ENCODE measurements around the gene RHOB. TPM values are rescaled to one million over a fixed set of nuclear protein-coding genes. Genes with fewer than 3 reads are reported as not detected.

The RHOB gene
- polyA plus RNA-seq, 3 donors: 43.3 to 602 (median 66.3) TPM

DNA sequence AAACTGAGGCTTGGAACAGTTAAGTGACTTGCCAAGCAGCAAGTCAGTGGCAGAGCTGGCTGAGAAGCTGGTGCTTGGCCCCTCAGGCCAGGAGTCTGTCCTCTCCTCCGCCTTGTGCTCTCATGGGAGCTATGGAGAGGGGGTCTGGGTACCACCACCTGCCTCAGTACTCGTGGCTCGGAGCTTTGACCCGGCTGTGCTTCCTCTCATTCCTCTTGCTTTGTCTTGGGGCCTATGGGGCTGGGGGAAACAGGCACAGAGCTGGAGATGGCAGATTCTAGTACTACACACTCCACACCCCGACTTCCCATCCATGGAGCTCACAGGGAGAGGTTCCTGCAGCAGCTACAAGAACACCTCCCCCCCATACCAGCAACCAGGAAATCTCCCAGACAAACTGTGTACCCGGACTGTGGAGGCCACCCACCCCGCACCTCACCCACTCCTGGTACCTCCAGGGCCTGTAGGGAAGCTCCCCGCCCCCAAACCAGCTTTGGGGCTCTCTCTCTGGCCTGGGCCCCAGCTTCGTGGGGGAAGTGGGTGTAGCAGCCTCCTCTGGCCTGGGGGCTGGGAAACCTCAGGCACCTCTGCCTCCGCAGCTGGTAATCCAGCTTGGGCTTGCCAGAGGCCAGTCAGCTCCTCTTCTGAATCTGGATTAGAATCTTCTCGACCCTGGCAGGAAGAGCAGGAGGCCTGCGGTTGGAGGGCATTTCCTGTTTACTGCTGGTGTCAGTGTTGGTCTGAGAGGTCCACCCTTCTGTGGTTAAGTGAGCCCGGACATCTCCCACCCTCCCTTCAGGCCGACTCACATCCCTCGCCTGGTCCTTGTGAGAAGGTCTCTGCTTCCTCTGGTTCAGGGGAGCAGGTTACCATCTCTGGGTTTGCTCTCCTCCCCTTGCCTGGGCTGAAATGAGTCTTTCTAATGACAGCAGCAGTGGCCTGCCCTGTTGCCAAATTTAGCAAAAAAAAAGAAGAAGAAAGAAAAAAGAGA lies 22.3 kb upstream of the RHOB start:
- peak overlapping the region; percentile 78 for H3K9ac ChIP-seq (ENCODE audit: insufficient read depth, low read length, poor library complexity, severe bottlenecking)
- Mint-ChIP-seq H3K27me3 (ENCODE audit: low read depth in 3 of 3) (peaks cover 0 to 2% (median 1%) of the 10 kb centered on the region in 3 donors), H3K4me1 (peaks cover 77% of the 10 kb centered on the region), H3K27ac (peak overlapping the region; percentile 95 to 99 (median 98)), H3K36me3 (peaks cover 8 to 19% of the 10 kb centered on the region in 2 donors), H3K4me3 (peak overlapping the region; percentile 75 to 85), H3K9me3 (peaks cover 0 to 4% (median 0%) of the 10 kb centered on the region in 7 donors)
- H3K4me1 ChIP-seq (ENCODE audit: control insufficient read depth in 1 of 2, insufficient read depth in 2 of 2, low read length in 2 of 2): peaks cover 69 to 82% of the 10 kb centered on the region in 2 donors
- peak overlapping the region; percentile 86 for H3K4me2 ChIP-seq (replicated peaks; ENCODE audit: extremely low read depth, low read length, poor library complexity, severe bottlenecking)
- no peaks in the 10 kb centered on the region for H4K20me1 ChIP-seq (ENCODE audit: insufficient read depth, low read length)
- 3% methylated on average over 6 of the region's 15 CpGs for WGBS (ENCODE audit: insufficient coverage)
- no peaks in the 10 kb centered on the region for H3K27me3 ChIP-seq (ENCODE audit: control insufficient read depth in 2 of 2, insufficient read depth in 2 of 2, low read length in 2 of 2)
- peaks cover 9% of the 10 kb centered on the region for H3K79me2 ChIP-seq (ENCODE audit: insufficient read depth, low read length)
- peak overlapping the region; percentile 1 to 67 (median 38) for H3K4me3 ChIP-seq (replicated peaks in 1 of 3; ENCODE audit: low read depth in 2 of 3, low read length in 3 of 3)
- no peaks in the 10 kb centered on the region for H3K36me3 ChIP-seq (replicated peaks in 1 of 2; ENCODE audit: control insufficient read depth in 1 of 2, insufficient read depth in 2 of 2, low read length in 2 of 2)
- peak overlapping the region; percentile 97 to 98 for H3K27ac ChIP-seq (ENCODE audit: low read depth in 1 of 2, low read length in 2 of 2)
- H2AFZ ChIP-seq (ENCODE audit: insufficient read depth, low read depth, low read length, poor library complexity, severe bottlenecking): peak overlapping the region; percentile 60
- intact Hi-C loops (cut with micrococcal nuclease): loop anchor here in 1 of 2 donors (2.0 to 10.0 kb wide), 2 partner anchors 14 to 70 kb away; partner anchors contain the start of gene PUM2
- no peaks in the 10 kb centered on the region for H3K9me3 ChIP-seq (replicated peaks in 1 of 2; ENCODE audit: control insufficient read depth in 1 of 2, insufficient read depth in 1 of 2, low read length in 2 of 2)
- TF ChIP-seq, protein P1, sequence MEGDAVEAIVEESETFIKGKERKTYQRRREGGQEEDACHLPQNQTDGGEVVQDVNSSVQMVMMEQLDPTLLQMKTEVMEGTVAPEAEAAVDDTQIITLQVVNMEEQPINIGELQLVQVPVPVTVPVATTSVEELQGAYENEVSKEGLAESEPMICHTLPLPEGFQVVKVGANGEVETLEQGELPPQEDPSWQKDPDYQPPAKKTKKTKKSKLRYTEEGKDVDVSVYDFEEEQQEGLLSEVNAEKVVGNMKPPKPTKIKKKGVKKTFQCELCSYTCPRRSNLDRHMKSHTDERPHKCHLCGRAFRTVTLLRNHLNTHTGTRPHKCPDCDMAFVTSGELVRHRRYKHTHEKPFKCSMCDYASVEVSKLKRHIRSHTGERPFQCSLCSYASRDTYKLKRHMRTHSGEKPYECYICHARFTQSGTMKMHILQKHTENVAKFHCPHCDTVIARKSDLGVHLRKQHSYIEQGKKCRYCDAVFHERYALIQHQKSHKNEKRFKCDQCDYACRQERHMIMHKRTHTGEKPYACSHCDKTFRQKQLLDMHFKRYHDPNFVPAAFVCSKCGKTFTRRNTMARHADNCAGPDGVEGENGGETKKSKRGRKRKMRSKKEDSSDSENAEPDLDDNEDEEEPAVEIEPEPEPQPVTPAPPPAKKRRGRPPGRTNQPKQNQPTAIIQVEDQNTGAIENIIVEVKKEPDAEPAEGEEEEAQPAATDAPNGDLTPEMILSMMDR (IDR thresholded peaks at IDR 0.05): no peak
- DNase-seq: peak; percentile 70 to 81 (median 79)

DNA sequence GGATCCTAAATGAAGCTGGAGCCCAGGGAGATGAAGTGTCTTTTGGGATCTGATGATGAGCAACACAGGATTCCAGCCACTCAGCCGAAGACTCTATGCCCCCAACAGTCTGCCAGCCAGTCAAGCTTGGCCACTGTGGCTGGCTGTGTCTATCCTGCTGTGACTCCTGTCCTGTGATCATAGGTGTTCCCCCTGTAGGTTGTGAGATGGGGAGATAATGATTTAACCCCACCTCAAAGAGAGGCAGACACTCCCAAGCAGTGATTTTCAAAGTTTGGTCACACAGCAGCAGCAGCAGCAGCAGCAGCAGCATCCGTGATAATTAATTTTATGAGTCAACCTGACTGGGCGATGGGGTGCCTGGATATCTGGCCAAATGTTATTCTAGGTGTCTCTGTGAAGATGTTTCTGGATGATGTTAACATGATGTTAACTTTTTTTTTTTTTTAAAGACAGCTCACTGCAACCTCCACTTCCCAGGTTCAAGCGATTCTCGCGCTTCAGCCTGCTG lies 21.4 kb upstream of the RHOB start:
- H3K4me3 ChIP-seq (replicated peaks in 1 of 3; ENCODE audit: low read depth in 2 of 3, low read length in 3 of 3): peak overlapping the region in 1 of 3 experiments; percentile 67
- WGBS (ENCODE audit: insufficient coverage): 83% methylated on average over 2 of the region's 6 CpGs
- TF ChIP-seq, protein P1 (IDR thresholded peaks at IDR 0.05): no peak
- Mint-ChIP-seq H3K27me3 (ENCODE audit: low read depth in 3 of 3) (peaks cover 0 to 1% (median 0%) of the 10 kb centered on the region in 3 donors), H3K36me3 (peaks cover 8 to 16% of the 10 kb centered on the region in 2 donors), H3K27ac (peak overlapping the region; percentile 95 to 99 (median 98)), H3K4me1 (peaks cover 85% of the 10 kb centered on the region), H3K9me3 (peaks cover 0 to 4% (median 0%) of the 10 kb centered on the region in 7 donors), H3K4me3 (peak overlapping the region in 1 of 2 donors; percentile 85)
- peak overlapping the region; percentile 86 for H3K4me2 ChIP-seq (replicated peaks; ENCODE audit: extremely low read depth, low read length, poor library complexity, severe bottlenecking)
- no peaks in the 10 kb centered on the region for H3K9me3 ChIP-seq (replicated peaks in 1 of 2; ENCODE audit: control insufficient read depth in 1 of 2, insufficient read depth in 1 of 2, low read length in 2 of 2)
- H3K27me3 ChIP-seq (ENCODE audit: control insufficient read depth in 2 of 2, insufficient read depth in 2 of 2, low read length in 2 of 2): no peaks in the 10 kb centered on the region
- DNase-seq: no peak
- intact Hi-C loops (cut with micrococcal nuclease): loop anchor here in 1 of 2 donors (2.0 to 10.0 kb wide), 2 partner anchors 13 to 71 kb away; partner anchors contain the start of gene PUM2
- peak overlapping the region; percentile 34 for H2AFZ ChIP-seq (ENCODE audit: insufficient read depth, low read depth, low read length, poor library complexity, severe bottlenecking)
- peak overlapping the region; percentile 78 for H3K9ac ChIP-seq (ENCODE audit: insufficient read depth, low read length, poor library complexity, severe bottlenecking)
- H4K20me1 ChIP-seq (ENCODE audit: insufficient read depth, low read length): no peaks in the 10 kb centered on the region
- no peaks in the 10 kb centered on the region for H3K36me3 ChIP-seq (replicated peaks in 1 of 2; ENCODE audit: control insufficient read depth in 1 of 2, insufficient read depth in 2 of 2, low read length in 2 of 2)
- H3K27ac ChIP-seq (ENCODE audit: low read depth in 1 of 2, low read length in 2 of 2): peak overlapping the region; percentile 97 to 98
- peaks cover 77 to 90% of the 10 kb centered on the region in 2 donors for H3K4me1 ChIP-seq (ENCODE audit: control insufficient read depth in 1 of 2, insufficient read depth in 2 of 2, low read length in 2 of 2)
- peaks cover 9% of the 10 kb centered on the region for H3K79me2 ChIP-seq (ENCODE audit: insufficient read depth, low read length)
